ENCODE results near the gene CRIM1.
"Not testable (repeated sequence)": the region's sequence is repeated elsewhere in the genome, so short reads cannot be mapped to it uniquely, and the experiment has no call there.

The CRIM1 gene

GRCh38 chr2:36355890-36356297 lies 316 bp downstream of the CRIM1 start:
- no peak overlapping the region for H3K27ac ChIP-seq (ENCODE audit: low read length)
- H3K27me3 ChIP-seq (ENCODE audit: control insufficient read depth, insufficient read depth, low read length): peaks cover 24% of the 10 kb centered on the region
- H3K4me1 ChIP-seq (ENCODE audit: control insufficient read depth, low read depth, low read length): peaks cover 38% of the 10 kb centered on the region
- peak overlapping the region; percentile 96 for H3K4me3 ChIP-seq (ENCODE audit: low read length)
- peak overlapping the region; percentile 74 for H3K9ac ChIP-seq (ENCODE audit: low read length)
- no peaks in the 10 kb centered on the region for H3K9me3 ChIP-seq (ENCODE audit: control insufficient read depth, low read depth, low read length)
- H3K36me3 ChIP-seq (ENCODE audit: control insufficient read depth, low read depth, low read length): no peaks in the 10 kb centered on the region

DNA sequence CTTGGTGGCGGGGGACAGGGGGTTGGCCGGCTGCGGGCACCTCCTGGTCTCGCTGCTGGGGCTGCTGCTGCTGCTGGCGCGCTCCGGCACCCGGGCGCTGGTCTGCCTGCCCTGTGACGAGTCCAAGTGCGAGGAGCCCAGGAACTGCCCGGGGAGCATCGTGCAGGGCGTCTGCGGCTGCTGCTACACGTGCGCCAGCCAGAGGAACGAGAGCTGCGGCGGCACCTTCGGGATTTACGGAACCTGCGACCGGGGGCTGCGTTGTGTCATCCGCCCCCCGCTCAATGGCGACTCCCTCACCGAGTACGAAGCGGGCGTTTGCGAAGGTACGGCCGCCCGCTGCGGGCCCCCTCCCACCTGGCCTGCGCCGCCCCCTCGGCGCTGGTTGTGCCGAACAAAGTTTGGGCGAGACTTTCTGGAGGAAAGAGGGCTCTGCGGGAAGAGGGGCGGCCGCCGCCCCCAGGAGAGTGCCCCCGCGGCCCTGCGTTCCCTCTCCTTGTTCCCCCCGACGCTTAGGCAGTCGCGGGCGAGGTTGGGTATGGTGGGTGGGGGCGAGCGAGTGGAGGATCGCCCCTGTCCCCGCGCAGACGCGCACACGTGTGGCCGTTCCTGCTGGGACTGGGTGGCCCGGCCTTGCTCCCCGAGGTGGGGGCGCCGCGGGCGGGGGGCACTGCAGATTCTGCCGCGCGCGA lies 866 bp downstream of the CRIM1 start:
- H3K36me3 ChIP-seq (ENCODE audit: control insufficient read depth, low read depth, low read length): no peaks in the 10 kb centered on the region
- no peaks in the 10 kb centered on the region for H3K9me3 ChIP-seq (ENCODE audit: control insufficient read depth, low read depth, low read length)
- peak overlapping the region; percentile 74 for H3K9ac ChIP-seq (ENCODE audit: low read length)
- H3K27ac ChIP-seq (ENCODE audit: low read length): no peak overlapping the region
- H3K4me1 ChIP-seq (ENCODE audit: control insufficient read depth, low read depth, low read length): peaks cover 41% of the 10 kb centered on the region
- peak overlapping the region; percentile 96 for H3K4me3 ChIP-seq (ENCODE audit: low read length)
- peaks cover 24% of the 10 kb centered on the region for H3K27me3 ChIP-seq (ENCODE audit: control insufficient read depth, insufficient read depth, low read length)

DNA sequence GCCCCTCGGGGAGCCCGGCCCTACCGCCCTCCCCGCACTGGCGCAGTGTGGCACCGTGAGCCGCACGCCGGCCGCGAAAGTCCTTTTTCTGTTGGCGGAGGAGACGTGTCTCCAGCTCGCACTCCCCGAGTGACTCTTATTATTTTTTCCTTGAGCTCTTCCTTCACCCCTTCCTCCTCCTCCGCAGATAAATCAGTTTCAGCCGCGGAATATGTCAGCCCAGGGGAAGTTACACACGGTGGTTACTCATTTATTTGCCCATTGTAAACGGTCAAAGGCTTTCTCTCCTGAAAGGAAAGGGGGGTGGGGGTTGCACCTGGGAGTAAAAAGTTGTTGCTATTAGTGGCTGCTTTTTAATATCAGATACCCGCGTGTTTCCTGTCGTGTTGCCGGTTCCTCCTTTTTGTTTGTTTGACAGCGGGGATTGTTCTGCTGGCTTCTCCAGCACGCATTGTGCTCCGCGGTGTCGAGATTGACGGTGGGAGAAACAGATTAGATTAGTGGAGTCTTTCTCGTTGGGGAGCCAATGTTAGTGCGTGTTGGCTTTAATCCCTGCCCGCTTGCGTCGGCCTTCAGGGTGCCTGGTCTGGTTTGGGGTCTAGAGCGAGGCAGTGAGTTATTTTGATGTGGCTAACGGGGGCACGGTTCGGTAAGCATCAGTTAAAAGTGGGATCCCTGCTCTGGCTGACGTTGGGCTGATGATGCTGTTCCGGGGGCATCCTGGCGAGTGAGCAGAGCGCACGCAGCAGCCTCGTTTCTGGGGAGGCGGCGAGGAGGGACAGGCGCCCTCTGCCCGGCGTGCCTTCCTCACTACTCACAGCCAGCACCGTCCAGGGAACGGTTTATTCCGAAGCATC lies 1.6 kb downstream of the CRIM1 start:
- Histone ChIP-seq H3K27me3 (ENCODE audit: control insufficient read depth, insufficient read depth, low read length) (peaks cover 24% of the 10 kb centered on the region), H3K9ac (ENCODE audit: low read length) (peak overlapping the region; percentile 74), H3K9me3 (ENCODE audit: control insufficient read depth, low read depth, low read length) (no peaks in the 10 kb centered on the region), H3K4me1 (ENCODE audit: control insufficient read depth, low read depth, low read length) (peaks cover 48% of the 10 kb centered on the region), H3K4me3 (ENCODE audit: low read length) (peak overlapping the region; percentile 96), H3K36me3 (ENCODE audit: control insufficient read depth, low read depth, low read length) (no peaks in the 10 kb centered on the region), H3K27ac (ENCODE audit: low read length) (no peak overlapping the region)

DNA sequence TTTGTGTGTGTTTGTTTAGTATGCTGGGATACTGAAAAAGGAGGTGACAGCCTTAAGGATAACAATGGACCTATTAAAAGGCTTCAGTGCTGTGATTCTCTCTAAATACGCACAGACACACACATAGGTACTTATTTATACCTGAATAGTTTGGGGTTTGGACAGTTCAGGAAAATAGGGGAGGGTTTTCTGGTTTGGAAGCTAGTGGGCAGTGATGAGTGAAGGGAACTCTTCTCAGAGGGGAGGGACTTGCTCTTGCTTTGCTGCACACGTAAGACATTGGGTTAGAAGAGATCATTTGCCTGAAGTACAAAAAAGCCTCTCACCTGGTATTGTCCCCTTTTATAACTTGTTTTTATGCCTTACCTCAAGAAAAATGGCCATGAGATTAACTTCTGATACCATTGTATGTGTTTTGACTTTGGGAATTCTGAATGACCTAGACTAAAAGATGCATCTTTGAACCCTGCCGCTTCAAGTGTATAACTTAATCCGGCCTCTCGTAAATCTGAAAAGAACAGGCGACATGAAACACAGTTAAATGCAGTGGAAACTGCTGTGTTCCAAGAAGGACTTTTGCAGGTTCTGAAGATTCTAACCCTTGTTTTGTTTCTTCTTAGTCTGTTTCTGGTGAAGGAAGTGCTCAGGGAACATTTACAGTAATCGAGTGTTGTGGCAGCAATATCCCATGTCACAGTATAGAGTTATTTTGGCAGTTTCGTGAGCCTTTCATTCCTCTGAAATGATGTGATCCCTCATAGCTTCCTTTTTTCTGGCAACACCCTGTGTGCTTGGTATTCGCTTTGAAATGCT lies 2.5 kb downstream of the CRIM1 start:
- H3K4me1 ChIP-seq (ENCODE audit: control insufficient read depth, low read depth, low read length): peaks cover 46% of the 10 kb centered on the region
- peaks cover 24% of the 10 kb centered on the region for H3K27me3 ChIP-seq (ENCODE audit: control insufficient read depth, insufficient read depth, low read length)
- no peak overlapping the region for H3K27ac ChIP-seq (ENCODE audit: low read length)
- no peaks in the 10 kb centered on the region for H3K36me3 ChIP-seq (ENCODE audit: control insufficient read depth, low read depth, low read length)
- H3K9me3 ChIP-seq (ENCODE audit: control insufficient read depth, low read depth, low read length): no peaks in the 10 kb centered on the region
- H3K4me3 ChIP-seq (ENCODE audit: low read length): peak overlapping the region; percentile 96
- H3K9ac ChIP-seq (ENCODE audit: low read length): peak overlapping the region; percentile 74

DNA sequence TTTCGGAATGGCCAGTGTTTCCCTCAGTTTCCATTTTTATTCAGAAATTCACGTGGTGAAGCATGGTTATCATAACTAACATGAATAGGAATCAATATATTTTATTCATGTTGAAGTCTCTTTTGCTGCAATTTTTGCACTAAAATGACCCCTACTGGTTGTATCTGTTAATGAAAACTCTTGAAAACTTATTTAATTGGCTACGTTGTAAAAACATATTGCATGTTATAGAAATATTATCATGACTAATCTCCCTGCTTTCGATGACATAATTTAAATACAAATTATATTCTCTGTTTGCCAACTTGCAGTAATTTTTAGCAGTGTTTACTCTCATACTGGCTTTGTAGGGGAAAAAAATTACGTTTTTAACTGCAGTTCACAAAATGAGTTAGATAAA lies 3.5 kb downstream of the CRIM1 start:
- H3K9ac ChIP-seq (ENCODE audit: low read length): no peak overlapping the region
- no peak overlapping the region for H3K4me3 ChIP-seq (ENCODE audit: low read length)
- peaks cover 53% of the 10 kb centered on the region for H3K4me1 ChIP-seq (ENCODE audit: control insufficient read depth, low read depth, low read length)
- no peak overlapping the region for H3K27ac ChIP-seq (ENCODE audit: low read length)
- H3K36me3 ChIP-seq (ENCODE audit: control insufficient read depth, low read depth, low read length): no peaks in the 10 kb centered on the region
- H3K27me3 ChIP-seq (ENCODE audit: control insufficient read depth, insufficient read depth, low read length): peaks cover 14% of the 10 kb centered on the region
- H3K9me3 ChIP-seq (ENCODE audit: control insufficient read depth, low read depth, low read length): no peaks in the 10 kb centered on the region

DNA sequence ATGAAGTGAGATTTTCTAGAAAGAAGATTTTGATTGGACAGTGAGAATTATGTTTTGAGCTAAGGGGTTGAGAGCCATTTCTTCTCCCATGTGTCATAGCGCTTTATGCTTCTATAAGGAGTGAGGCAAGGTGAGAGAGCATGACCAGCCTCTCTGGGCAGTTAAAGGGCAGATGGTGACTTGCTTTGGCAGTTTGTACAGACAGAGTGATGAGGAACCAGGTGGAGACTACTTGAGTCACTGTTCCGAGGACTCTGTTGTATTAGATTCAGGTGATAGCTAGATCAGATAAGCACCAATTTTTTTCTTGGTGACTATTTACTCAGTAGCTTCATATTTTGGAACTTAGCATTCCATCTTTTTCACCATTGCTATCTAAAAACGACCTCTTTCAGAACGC lies 4.5 kb downstream of the CRIM1 start:
- H3K36me3 ChIP-seq (ENCODE audit: control insufficient read depth, low read depth, low read length): no peaks in the 10 kb centered on the region
- H3K9me3 ChIP-seq (ENCODE audit: control insufficient read depth, low read depth, low read length): no peaks in the 10 kb centered on the region
- H3K4me1 ChIP-seq (ENCODE audit: control insufficient read depth, low read depth, low read length): peaks cover 57% of the 10 kb centered on the region
- no peak overlapping the region for H3K27ac ChIP-seq (ENCODE audit: low read length)
- peaks cover 5% of the 10 kb centered on the region for H3K27me3 ChIP-seq (ENCODE audit: control insufficient read depth, insufficient read depth, low read length)
- H3K9ac ChIP-seq (ENCODE audit: low read length): no peak overlapping the region
- no peak overlapping the region for H3K4me3 ChIP-seq (ENCODE audit: low read length)

GRCh38 chr2:36360834-36361233 lies 5.3 kb downstream of the CRIM1 start:
- H3K4me1 ChIP-seq (ENCODE audit: control insufficient read depth, low read depth, low read length): peaks cover 57% of the 10 kb centered on the region
- H3K9ac ChIP-seq (ENCODE audit: low read length): no peak overlapping the region
- peaks cover 5% of the 10 kb centered on the region for H3K27me3 ChIP-seq (ENCODE audit: control insufficient read depth, insufficient read depth, low read length)
- H3K27ac ChIP-seq (ENCODE audit: low read length): no peak overlapping the region
- no peak overlapping the region for H3K4me3 ChIP-seq (ENCODE audit: low read length)
- no peaks in the 10 kb centered on the region for H3K9me3 ChIP-seq (ENCODE audit: control insufficient read depth, low read depth, low read length)
- H3K36me3 ChIP-seq (ENCODE audit: control insufficient read depth, low read depth, low read length): no peaks in the 10 kb centered on the region

GRCh38 chr2:36361396-36361795 lies 5.8 kb downstream of the CRIM1 start:
- H3K27ac ChIP-seq (ENCODE audit: low read length): no peak overlapping the region
- peaks cover 5% of the 10 kb centered on the region for H3K27me3 ChIP-seq (ENCODE audit: control insufficient read depth, insufficient read depth, low read length)
- no peak overlapping the region for H3K4me3 ChIP-seq (ENCODE audit: low read length)
- no peaks in the 10 kb centered on the region for H3K36me3 ChIP-seq (ENCODE audit: control insufficient read depth, low read depth, low read length)
- H3K4me1 ChIP-seq (ENCODE audit: control insufficient read depth, low read depth, low read length): peaks cover 59% of the 10 kb centered on the region
- H3K9me3 ChIP-seq (ENCODE audit: control insufficient read depth, low read depth, low read length): no peaks in the 10 kb centered on the region
- H3K9ac ChIP-seq (ENCODE audit: low read length): no peak overlapping the region

DNA sequence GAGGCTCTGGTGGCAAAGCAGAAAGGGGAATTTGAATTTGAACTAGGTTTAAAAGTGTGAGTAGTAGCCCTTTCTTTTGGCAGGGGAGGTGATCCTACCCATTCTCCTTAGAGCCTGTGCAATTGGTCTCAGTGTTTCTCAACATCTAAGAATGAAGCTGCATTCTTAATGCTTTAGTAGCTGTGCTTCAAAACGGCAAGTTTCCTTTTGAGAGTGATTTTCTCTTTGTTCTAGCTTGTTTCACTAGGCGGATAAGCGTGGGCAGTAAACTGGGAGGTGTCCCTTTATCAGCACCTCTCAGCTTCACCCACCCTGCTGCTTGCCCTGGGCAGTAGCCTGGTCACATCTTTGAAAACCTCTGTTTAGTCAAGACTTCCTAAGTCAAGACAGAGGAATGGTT lies 6.7 kb downstream of the CRIM1 start:
- peaks cover 68% of the 10 kb centered on the region for H3K4me1 ChIP-seq (ENCODE audit: control insufficient read depth, low read depth, low read length)
- H3K9me3 ChIP-seq (ENCODE audit: control insufficient read depth, low read depth, low read length): no peaks in the 10 kb centered on the region
- H3K36me3 ChIP-seq (ENCODE audit: control insufficient read depth, low read depth, low read length): no peaks in the 10 kb centered on the region
- no peak overlapping the region for H3K4me3 ChIP-seq (ENCODE audit: low read length)
- H3K27me3 ChIP-seq (ENCODE audit: control insufficient read depth, insufficient read depth, low read length): peaks cover under 1% of the 10 kb centered on the region
- no peak overlapping the region for H3K27ac ChIP-seq (ENCODE audit: low read length)
- H3K9ac ChIP-seq (ENCODE audit: low read length): no peak overlapping the region

DNA sequence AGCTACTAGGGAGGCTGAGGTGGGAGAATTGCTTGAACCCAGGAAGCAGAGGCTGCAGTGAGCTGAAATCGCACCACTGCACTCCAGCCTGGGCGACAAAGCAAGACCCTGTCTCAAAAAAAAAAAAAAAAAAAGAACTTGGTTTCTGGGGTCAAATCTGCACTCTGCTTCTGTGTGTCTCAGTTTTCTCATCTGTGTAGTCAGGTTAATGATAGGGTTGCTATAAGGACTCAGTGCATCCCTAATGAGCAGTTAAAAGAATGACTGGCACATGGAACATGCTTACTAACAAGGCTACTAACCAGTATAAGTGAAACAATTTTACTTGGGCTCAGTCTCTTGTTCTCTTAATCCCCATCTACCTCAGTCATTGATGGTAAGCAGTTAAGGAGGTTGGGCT lies 7.5 kb downstream of the CRIM1 start:
- H3K36me3 ChIP-seq (ENCODE audit: control insufficient read depth, low read depth, low read length); H3K27ac ChIP-seq (ENCODE audit: low read length); H3K9me3 ChIP-seq (ENCODE audit: control insufficient read depth, low read depth, low read length); H3K9ac ChIP-seq (ENCODE audit: low read length); H3K27me3 ChIP-seq (ENCODE audit: control insufficient read depth, insufficient read depth, low read length); H3K4me3 ChIP-seq (ENCODE audit: low read length): not testable (repeated sequence)
- H3K4me1 ChIP-seq (ENCODE audit: control insufficient read depth, low read depth, low read length): peaks cover 74% of the 10 kb centered on the region

GRCh38 chr2:36366491-36367120 lies 11.0 kb downstream of the CRIM1 start:
- Histone ChIP-seq H3K4me3 (ENCODE audit: low read length) (peak overlapping the region; percentile 15), H3K4me1 (ENCODE audit: control insufficient read depth, low read depth, low read length) (peaks cover 77% of the 10 kb centered on the region), H3K27me3 (ENCODE audit: control insufficient read depth, insufficient read depth, low read length) (no peaks in the 10 kb centered on the region), H3K9me3 (ENCODE audit: control insufficient read depth, low read depth, low read length) (no peaks in the 10 kb centered on the region), H3K9ac (ENCODE audit: low read length) (no peak overlapping the region), H3K27ac (ENCODE audit: low read length) (no peak overlapping the region), H3K36me3 (ENCODE audit: control insufficient read depth, low read depth, low read length) (no peaks in the 10 kb centered on the region)

Measured in iPS-18a (cell line).